ENCODE data around the gene RPL27A.
A peak's percentile ranks its signal among the peaks of the same experiment; 100 is the strongest.

RPL27A gene

GRCh38 chr11:8717544-8717875 lies 34.9 kb downstream of the RPL27A start:
- TF ChIP-seq ZNF549 (tag by site-specific recombination; IDR thresholded peaks at IDR 0.05), result no peak
- TF ChIP-seq ZFHX2 (tag by site-specific recombination; conservative IDR thresholded peaks at IDR 0.05), result 0 out of 2 replicates have a peak, but pooled peaks have one; percentile 6
- no peak for TF ChIP-seq ZNF670 (tag by site-specific recombination; IDR thresholded peaks at IDR 0.05; ENCODE audit: low read depth)
- ChIA-PET CTCF (no interaction called here), POLR2A (interaction anchor here (1.0 to 1.5 kb wide), 2 partner anchors 29 to 35 kb away, joined by 3 to 4 read pairs; partner anchors contain the start of genes RPL27A and TRIM66)
- Histone ChIP-seq H3K36me3 (ENCODE audit: control insufficient read depth in 2 of 2, insufficient read depth in 1 of 2, low read length in 2 of 2) (no peaks in the 10 kb centered on the region), H3K4me3 (ENCODE audit: low read depth, low read length) (no peak overlapping the region), H3K9me3 (ENCODE audit: control insufficient read depth, insufficient read depth, low read depth, low read length) (no peaks in the 10 kb centered on the region), H3K4me1 (ENCODE audit: control insufficient read depth, insufficient read depth, low read length) (peaks cover 2% of the 10 kb centered on the region; the same call in 1 of the 2 replicates), H3K27ac (ENCODE audit: extremely low read depth, low read depth, low read length) (no peak overlapping the region)

DNA sequence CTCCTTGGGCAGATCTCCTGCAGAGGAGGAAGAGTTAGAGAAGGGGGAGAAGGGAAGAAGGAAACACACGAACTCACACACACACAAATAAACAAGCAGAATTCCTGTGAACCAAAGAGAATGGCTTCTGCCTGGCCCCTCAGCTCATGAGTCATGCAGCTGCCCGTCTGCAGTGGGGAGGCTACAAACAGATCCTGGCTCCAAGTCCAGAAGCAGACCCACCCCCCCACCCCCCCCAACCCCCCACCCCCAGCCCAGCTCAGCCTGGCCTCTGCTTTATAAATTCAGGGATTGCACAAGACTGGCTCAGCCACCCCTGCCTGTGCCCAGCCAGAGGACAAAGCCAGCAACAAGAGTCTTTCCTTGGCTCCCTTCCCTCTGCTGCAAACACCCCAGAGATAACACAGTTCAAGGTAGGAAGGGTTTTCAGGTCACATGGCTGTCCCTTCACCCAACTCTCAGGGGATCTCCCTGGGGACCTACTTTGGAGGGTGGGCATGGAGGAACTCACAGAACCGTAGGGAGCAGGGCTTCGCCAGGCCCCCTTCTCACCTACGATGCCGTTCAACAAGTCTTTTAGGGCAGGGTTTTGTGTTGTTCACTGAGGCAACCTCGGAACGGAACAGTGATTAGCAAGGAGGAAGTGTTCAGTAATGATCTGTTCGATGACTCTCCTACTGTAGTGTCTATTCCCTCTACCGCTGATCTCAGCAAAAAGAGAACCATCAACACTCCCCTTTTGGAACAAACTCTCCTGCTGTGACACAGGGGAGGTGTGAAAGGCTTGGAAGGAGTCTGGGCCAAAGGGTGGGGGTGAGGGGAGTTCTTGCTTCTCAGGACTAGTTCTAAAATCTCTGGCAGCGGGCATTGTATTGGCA lies 35.5 kb downstream of the RPL27A start:
- POLR2A ChIA-PET, result interaction anchor here (1.0 to 1.5 kb wide), 2 partner anchors 30 to 36 kb away, joined by 3 to 4 read pairs; partner anchors contain the start of genes RPL27A and TRIM66

GRCh38 chr11:8719211-8719649 lies 36.6 kb downstream of the RPL27A start:
- Histone ChIP-seq H3K4me3 (ENCODE audit: low read depth, low read length) (no peak overlapping the region), H3K4me1 (ENCODE audit: control insufficient read depth, insufficient read depth, low read length) (peaks cover 2% of the 10 kb centered on the region; the same call in 1 of the 2 replicates)
- CTCF ChIA-PET, result no interaction called here

More for the DNA sequence above, 35.5 kb downstream of the RPL27A start:
- Histone ChIP-seq H3K36me3 (ENCODE audit: control insufficient read depth in 2 of 2, insufficient read depth in 1 of 2, low read length in 2 of 2) (no peaks in the 10 kb centered on the region), H3K4me1 (ENCODE audit: control insufficient read depth, insufficient read depth, low read length) (peaks cover 2% of the 10 kb centered on the region; the same call in 1 of the 2 replicates), H3K27ac (ENCODE audit: extremely low read depth, low read depth, low read length) (no peak overlapping the region), H3K9me3 (ENCODE audit: control insufficient read depth, insufficient read depth, low read depth, low read length) (no peaks in the 10 kb centered on the region), H3K4me3 (ENCODE audit: low read depth, low read length) (no peak overlapping the region)
- TF ChIP-seq SCRT2 (tag by site-specific recombination; IDR thresholded peaks at IDR 0.05), result 0 out of 2 replicates have a peak, but pooled peaks have one; percentile 22
- TF ChIP-seq, protein P1, sequence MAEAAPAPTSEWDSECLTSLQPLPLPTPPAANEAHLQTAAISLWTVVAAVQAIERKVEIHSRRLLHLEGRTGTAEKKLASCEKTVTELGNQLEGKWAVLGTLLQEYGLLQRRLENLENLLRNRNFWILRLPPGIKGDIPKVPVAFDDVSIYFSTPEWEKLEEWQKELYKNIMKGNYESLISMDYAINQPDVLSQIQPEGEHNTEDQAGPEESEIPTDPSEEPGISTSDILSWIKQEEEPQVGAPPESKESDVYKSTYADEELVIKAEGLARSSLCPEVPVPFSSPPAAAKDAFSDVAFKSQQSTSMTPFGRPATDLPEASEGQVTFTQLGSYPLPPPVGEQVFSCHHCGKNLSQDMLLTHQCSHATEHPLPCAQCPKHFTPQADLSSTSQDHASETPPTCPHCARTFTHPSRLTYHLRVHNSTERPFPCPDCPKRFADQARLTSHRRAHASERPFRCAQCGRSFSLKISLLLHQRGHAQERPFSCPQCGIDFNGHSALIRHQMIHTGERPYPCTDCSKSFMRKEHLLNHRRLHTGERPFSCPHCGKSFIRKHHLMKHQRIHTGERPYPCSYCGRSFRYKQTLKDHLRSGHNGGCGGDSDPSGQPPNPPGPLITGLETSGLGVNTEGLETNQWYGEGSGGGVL (tag by site-specific recombination; IDR thresholded peaks at IDR 0.05), result peak; percentile 71
- TF ChIP-seq ZNF140 (tag by site-specific recombination; IDR thresholded peaks at IDR 0.05), result no peak
- CTCF ChIA-PET, result no interaction called here

DNA sequence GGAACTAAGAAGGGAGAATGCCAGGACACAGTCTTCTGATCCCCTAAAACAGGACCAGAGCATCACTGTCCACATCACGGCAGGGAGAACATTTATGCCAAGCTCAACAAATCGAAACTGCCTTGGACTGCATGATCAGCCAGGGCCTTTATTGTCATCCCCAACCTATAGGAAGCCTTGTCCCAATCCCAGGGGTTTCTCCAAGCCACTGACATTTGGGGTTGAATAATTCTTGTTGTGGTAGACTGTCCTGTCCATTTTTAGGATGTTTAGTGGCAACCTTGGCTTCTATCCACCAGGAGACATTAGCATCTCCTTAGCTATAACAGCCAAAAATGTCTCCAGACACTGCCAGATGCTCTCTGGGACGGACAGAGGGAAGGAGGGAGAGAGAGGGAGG lies 37.1 kb downstream of the RPL27A start:
- Histone ChIP-seq H3K27ac (ENCODE audit: extremely low read depth, low read depth, low read length) (no peak overlapping the region), H3K4me1 (ENCODE audit: control insufficient read depth, insufficient read depth, low read length) (peaks cover 2% of the 10 kb centered on the region; the same call in 1 of the 2 replicates), H3K36me3 (ENCODE audit: control insufficient read depth in 2 of 2, insufficient read depth in 1 of 2, low read length in 2 of 2) (no peaks in the 10 kb centered on the region), H3K4me3 (ENCODE audit: low read depth, low read length) (no peak overlapping the region), H3K9me3 (ENCODE audit: control insufficient read depth, insufficient read depth, low read depth, low read length) (no peaks in the 10 kb centered on the region)
- ChIA-PET CTCF (interaction anchor here (0.6 kb wide), 1 partner anchor 67 kb away, joined by 3 read pairs; no protein-coding TSS in a partner anchor), POLR2A (no interaction called here)
- TF ChIP-seq, protein P2, sequence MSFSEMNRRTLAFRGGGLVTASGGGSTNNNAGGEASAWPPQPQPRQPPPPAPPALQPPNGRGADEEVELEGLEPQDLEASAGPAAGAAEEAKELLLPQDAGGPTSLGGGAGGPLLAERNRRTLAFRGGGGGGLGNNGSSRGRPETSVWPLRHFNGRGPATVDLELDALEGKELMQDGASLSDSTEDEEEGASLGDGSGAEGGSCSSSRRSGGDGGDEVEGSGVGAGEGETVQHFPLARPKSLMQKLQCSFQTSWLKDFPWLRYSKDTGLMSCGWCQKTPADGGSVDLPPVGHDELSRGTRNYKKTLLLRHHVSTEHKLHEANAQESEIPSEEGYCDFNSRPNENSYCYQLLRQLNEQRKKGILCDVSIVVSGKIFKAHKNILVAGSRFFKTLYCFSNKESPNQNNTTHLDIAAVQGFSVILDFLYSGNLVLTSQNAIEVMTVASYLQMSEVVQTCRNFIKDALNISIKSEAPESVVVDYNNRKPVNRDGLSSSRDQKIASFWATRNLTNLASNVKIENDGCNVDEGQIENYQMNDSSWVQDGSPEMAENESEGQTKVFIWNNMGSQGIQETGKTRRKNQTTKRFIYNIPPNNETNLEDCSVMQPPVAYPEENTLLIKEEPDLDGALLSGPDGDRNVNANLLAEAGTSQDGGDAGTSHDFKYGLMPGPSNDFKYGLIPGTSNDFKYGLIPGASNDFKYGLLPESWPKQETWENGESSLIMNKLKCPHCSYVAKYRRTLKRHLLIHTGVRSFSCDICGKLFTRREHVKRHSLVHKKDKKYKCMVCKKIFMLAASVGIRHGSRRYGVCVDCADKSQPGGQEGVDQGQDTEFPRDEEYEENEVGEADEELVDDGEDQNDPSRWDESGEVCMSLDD (tag by site-specific recombination; IDR thresholded peaks at IDR 0.05), result no peak
- TF ChIP-seq, protein P3, sequence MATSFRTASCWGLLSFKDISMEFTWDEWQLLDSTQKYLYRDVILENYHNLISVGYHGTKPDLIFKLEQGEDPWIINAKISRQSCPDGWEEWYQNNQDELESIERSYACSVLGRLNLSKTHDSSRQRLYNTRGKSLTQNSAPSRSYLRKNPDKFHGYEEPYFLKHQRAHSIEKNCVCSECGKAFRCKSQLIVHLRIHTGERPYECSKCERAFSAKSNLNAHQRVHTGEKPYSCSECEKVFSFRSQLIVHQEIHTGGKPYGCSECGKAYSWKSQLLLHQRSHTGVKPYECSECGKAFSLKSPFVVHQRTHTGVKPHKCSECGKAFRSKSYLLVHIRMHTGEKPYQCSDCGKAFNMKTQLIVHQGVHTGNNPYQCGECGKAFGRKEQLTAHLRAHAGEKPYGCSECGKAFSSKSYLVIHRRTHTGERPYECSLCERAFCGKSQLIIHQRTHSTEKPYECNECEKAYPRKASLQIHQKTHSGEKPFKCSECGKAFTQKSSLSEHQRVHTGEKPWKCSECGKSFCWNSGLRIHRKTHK (tag by site-specific recombination; IDR thresholded peaks at IDR 0.05), result no peak
- TF ChIP-seq ZFP3 (tag by site-specific recombination; IDR thresholded peaks at IDR 0.05; ENCODE audit: low read depth) (no peak), ZNF214 (tag by site-specific recombination; IDR thresholded peaks at IDR 0.05; ENCODE audit: borderline replicate concordance) (no peak), ZNF114 (tag by site-specific recombination; IDR thresholded peaks at IDR 0.05) (no peak), KLF1 (tag by site-specific recombination; IDR thresholded peaks at IDR 0.05) (no peak), KLF8 (tag by site-specific recombination; IDR thresholded peaks at IDR 0.05) (no peak), ZNF155 (tag by site-specific recombination; IDR thresholded peaks at IDR 0.05) (no peak), MEIS1 (CRISPR knock-in tag; IDR thresholded peaks at IDR 0.05; ENCODE audit: borderline replicate concordance) (no peak), ZNF433 (tag by site-specific recombination; IDR thresholded peaks at IDR 0.05; ENCODE audit: low read depth) (no peak), ZNF248 (tag by site-specific recombination; IDR thresholded peaks at IDR 0.05) (no peak), ZNF510 (tag by site-specific recombination; IDR thresholded peaks at IDR 0.05; ENCODE audit: insufficient replicate concordance) (no peak), ZNF549 (tag by site-specific recombination; IDR thresholded peaks at IDR 0.05) (no peak)

More at GRCh38 chr11:8719211-8719649, 36.6 kb downstream of the RPL27A start:
- Histone ChIP-seq H3K27ac (ENCODE audit: extremely low read depth, low read depth, low read length) (no peak overlapping the region), H3K9me3 (ENCODE audit: control insufficient read depth, insufficient read depth, low read depth, low read length) (no peaks in the 10 kb centered on the region), H3K36me3 (ENCODE audit: control insufficient read depth in 2 of 2, insufficient read depth in 1 of 2, low read length in 2 of 2) (no peaks in the 10 kb centered on the region)
- POLR2A ChIA-PET, result no interaction called here
- TF ChIP-seq ZNF555 (tag by site-specific recombination; conservative IDR thresholded peaks at IDR 0.05), result no peak
- no peak for TF ChIP-seq YY1 (tag by site-specific recombination; IDR thresholded peaks at IDR 0.05)
- TF ChIP-seq ZNF571 (tag by site-specific recombination; IDR thresholded peaks at IDR 0.05), result no peak
- TF ChIP-seq GLIS1 (tag by site-specific recombination; IDR thresholded peaks at IDR 0.05), result peak; percentile 19; the same call in 1 of the 2 replicates
- no peak for TF ChIP-seq ZNF596 (tag by site-specific recombination; IDR thresholded peaks at IDR 0.05)
- no peak for TF ChIP-seq ZNF404 (tag by site-specific recombination; IDR thresholded peaks at IDR 0.05)
